Tongue (tissue), 2 donors: ENCODE data around the gene FGD6. TPM values are rescaled to one million over a fixed set of nuclear protein-coding genes. Genes with fewer than 3 reads are reported as not detected.
"Not testable (repeated sequence)": the region's sequence is repeated elsewhere in the genome, so short reads cannot be mapped to it uniquely, and the experiment has no call there.

Experiments used
- DNase-seq: peaks from one replicate; pipeline ENCODE4 v3.0.0-alpha.2; 2015
- total RNA-seq: library from RNA; depleted of rRNA; stranded (reverse); fragments of >200 nt; gene quantifications from one replicate; pipeline ENCODE4 v1.2.3, GENCODE V29; 2014

The FGD6 gene
- total RNA-seq, 1 donor from 2014 or later = 21.4 TPM

GRCh38 chr12:95177201-95177768 is 40.0 kb downstream of the FGD6 start:
- DNase-seq = no peak

- DNase-seq = peak; percentile 79
Measured at GRCh38 chr12:95173392-95174251, 43.6 kb downstream of the FGD6 start.

GRCh38 chr12:95169368-95169767 is 47.9 kb downstream of the FGD6 start:
- no peak for DNase-seq

GRCh38 chr12:95168746-95169145 is 48.5 kb downstream of the FGD6 start:
- DNase-seq = no peak

- DNase-seq = no peak
Measured at GRCh38 chr12:95164656-95165055, 52.6 kb downstream of the FGD6 start.

GRCh38 chr12:95158919-95159318 is 58.3 kb downstream of the FGD6 start:
- DNase-seq = no peak

- peak; percentile 35 for DNase-seq
Measured at GRCh38 chr12:95151821-95152220, 65.4 kb downstream of the FGD6 start.

GRCh38 chr12:95151406-95151805 is 65.9 kb downstream of the FGD6 start:
- DNase-seq = no peak

- no peak for DNase-seq
Measured at GRCh38 chr12:95150501-95150900, 66.8 kb downstream of the FGD6 start.

- DNase-seq = no peak
Measured at GRCh38 chr12:95147866-95148265, 69.4 kb downstream of the FGD6 start.

GRCh38 chr12:95146769-95147168 is 70.5 kb downstream of the FGD6 start:
- no peak for DNase-seq

- DNase-seq = peak; percentile 29
Measured at GRCh38 chr12:95143621-95144205, 73.6 kb downstream of the FGD6 start.

- no peak for DNase-seq
Measured at GRCh38 chr12:95142431-95143151, 74.7 kb downstream of the FGD6 start.

- no peak for DNase-seq
Measured at GRCh38 chr12:95141310-95141709, 76.0 kb downstream of the FGD6 start.

- DNase-seq = not testable (repeated sequence)
Measured at GRCh38 chr12:95138031-95138430, 79.2 kb downstream of the FGD6 start.

GRCh38 chr12:95136598-95136997 is 80.7 kb downstream of the FGD6 start:
- no peak for DNase-seq

- no peak for DNase-seq
Measured at GRCh38 chr12:95134085-95134484, 83.2 kb downstream of the FGD6 start.

GRCh38 chr12:95131589-95132340 is 85.5 kb downstream of the FGD6 start:
- DNase-seq = no peak

GRCh38 chr12:95130096-95130495 is 87.2 kb downstream of the FGD6 start:
- DNase-seq = no peak

- DNase-seq = no peak
Measured at GRCh38 chr12:95129115-95129514, 88.2 kb downstream of the FGD6 start.

- no peak for DNase-seq
Measured at GRCh38 chr12:95126736-95127135, 90.5 kb downstream of the FGD6 start.

- DNase-seq = no peak
Measured at GRCh38 chr12:95126076-95126475, 91.2 kb downstream of the FGD6 start.
